Neural progenitor cell (in vitro differentiated cells): ENCODE measurements around the gene ZNF569. TPM values are rescaled to one million over a fixed set of nuclear protein-coding genes. Genes with fewer than 3 reads are reported as not detected.

Source experiments
- DNase-seq: peaks from one replicate; pipeline ENCODE4 v3.0.0-alpha.2; 2016; ENCODE audit warnings: low spot score
- H2AFZ ChIP-seq: fragments of 200-600 bp; sonication (generic); replicated peaks from 2 replicates; pipeline ENCODE4 v1.6.1; 2016; ENCODE audit warnings: antibody characterized with exemption
- H3F3A ChIP-seq: fragments of 200-600 bp; sonication (generic); 2 replicates; pipeline ENCODE4 v1.6.1; 2016; ENCODE audit warnings: antibody characterized with exemption, low read depth
- H3K27ac ChIP-seq: fragments of 200-600 bp; sonication (generic); 2 replicates; pipeline ENCODE4 v1.5.1; 2016; ENCODE audit warnings: mild to moderate bottlenecking
- H3K27me3 ChIP-seq: fragments of 200-600 bp; sonication (generic); 2 replicates; pipeline ENCODE4 v1.6.1; 2016; ENCODE audit warnings: mild to moderate bottlenecking, moderate library complexity
- H3K36me3 ChIP-seq: fragments of 200-600 bp; sonication (generic); 2 replicates; pipeline ENCODE4 v1.5.1; 2016
- H3K4me1 ChIP-seq: fragments of 200-600 bp; sonication (generic); 2 replicates; pipeline ENCODE4 v1.6.1; 2016; ENCODE audit warnings: mixed run types
- H3K4me2 ChIP-seq: fragments of 200-600 bp; sonication (generic); 2 replicates; pipeline ENCODE4 v1.6.1; 2016
- H3K4me3 ChIP-seq: fragments of 200-600 bp; sonication (generic); 2 replicates; pipeline ENCODE4 v1.5.1; 2016
- H3K79me2 ChIP-seq: fragments of 200-600 bp; sonication (generic); 2 replicates; pipeline ENCODE4 v1.6.1; 2016; ENCODE audit warnings: low read depth
- H3K9ac ChIP-seq: fragments of 200-600 bp; sonication (generic); 2 replicates; pipeline ENCODE4 v1.6.1; 2016
- H3K9me3 ChIP-seq: fragments of 200-600 bp; sonication (generic); 2 replicates; pipeline ENCODE4 v1.5.1; 2016; ENCODE audit warnings: low read depth
- H4K20me1 ChIP-seq: fragments of 200-600 bp; sonication (generic); 2 replicates; pipeline ENCODE4 v1.6.1; 2016; ENCODE audit warnings: low read depth
- H3K27ac Mint-ChIP-seq: 3 replicates; pipeline ENCODE4 v1.8.0; 2021; ENCODE audit warnings: mixed read lengths
- H3K27me3 Mint-ChIP-seq: 2 replicates; pipeline ENCODE4 v1.8.0; 2022; ENCODE audit warnings: low read depth, mild to moderate bottlenecking, inconsistent platforms, moderate library complexity, mixed read lengths; ENCODE audit not compliant: insufficient read depth
- H3K36me3 Mint-ChIP-seq: 3 replicates; pipeline ENCODE4 v1.8.0; 2021; ENCODE audit warnings: mixed read lengths
- H3K4me1 Mint-ChIP-seq: 3 replicates; pipeline ENCODE4 v1.8.0; 2021; ENCODE audit warnings: mixed read lengths
- H3K4me3 Mint-ChIP-seq: 3 replicates; pipeline ENCODE4 v1.8.0; 2021; ENCODE audit warnings: mild to moderate bottlenecking, moderate library complexity, mixed read lengths
- H3K9me3 Mint-ChIP-seq: 3 replicates; pipeline ENCODE4 v1.8.0; 2020; ENCODE audit warnings: mixed read lengths
- EZH2 ChIP-seq: fragments of 200-600 bp; sonication (generic); IDR thresholded peaks from 2 replicates; pipeline ENCODE4 v1.6.1; 2017; ENCODE audit warnings: antibody characterized with exemption, mild to moderate bottlenecking, moderate library complexity
- EZH2phosphoT487 ChIP-seq: fragments of 200-600 bp; sonication (generic); IDR thresholded peaks from 2 replicates; pipeline ENCODE4 v1.6.1; 2017; ENCODE audit warnings: antibody characterized with exemption
- total RNA-seq: library from RNA; depleted of rRNA; stranded (reverse); fragments of >200 nt; gene quantifications from 2 replicates; pipeline ENCODE4 v1.2.3, GENCODE V29; 2015; ENCODE audit warnings: low replicate concordance
- TF ChIP-seq, protein P1 (sequence below): fragments of 200-600 bp; sonication (generic); IDR thresholded peaks from 2 replicates; pipeline ENCODE4 v1.5.1; 2017; ENCODE audit warnings: antibody characterized with exemption, mild to moderate bottlenecking

The ZNF569 gene
- total RNA-seq, 1 donor from 2014 or later = 31.6 TPM

- Mint-ChIP-seq H3K9me3 (peaks cover 37% of the 10 kb centered on the region), H3K27me3 (peaks cover 4% of the 10 kb centered on the region), H3K4me3 (peak overlapping the region; percentile 98), H3K36me3 (peaks cover 29% of the 10 kb centered on the region), H3K27ac (peak overlapping the region; percentile 1), H3K4me1 (peaks cover 21% of the 10 kb centered on the region)
- Histone ChIP-seq H3K4me3 (peak overlapping the region; percentile 76), H3K4me2 (peak overlapping the region; percentile 90), H3K9ac (no peak overlapping the region), H3K27ac (no peak overlapping the region), H3K9me3 (no peaks in the 10 kb centered on the region), H3F3A (peaks cover 2% of the 10 kb centered on the region), H4K20me1 (no peaks in the 10 kb centered on the region), H3K79me2 (peaks cover 34% of the 10 kb centered on the region), H3K36me3 (peaks cover 24% of the 10 kb centered on the region), H3K4me1 (peaks cover 3% of the 10 kb centered on the region), H2AFZ (peak overlapping the region; percentile 97), H3K27me3 (no peaks in the 10 kb centered on the region)
- DNase-seq = no peak
- TF ChIP-seq, protein P1, sequence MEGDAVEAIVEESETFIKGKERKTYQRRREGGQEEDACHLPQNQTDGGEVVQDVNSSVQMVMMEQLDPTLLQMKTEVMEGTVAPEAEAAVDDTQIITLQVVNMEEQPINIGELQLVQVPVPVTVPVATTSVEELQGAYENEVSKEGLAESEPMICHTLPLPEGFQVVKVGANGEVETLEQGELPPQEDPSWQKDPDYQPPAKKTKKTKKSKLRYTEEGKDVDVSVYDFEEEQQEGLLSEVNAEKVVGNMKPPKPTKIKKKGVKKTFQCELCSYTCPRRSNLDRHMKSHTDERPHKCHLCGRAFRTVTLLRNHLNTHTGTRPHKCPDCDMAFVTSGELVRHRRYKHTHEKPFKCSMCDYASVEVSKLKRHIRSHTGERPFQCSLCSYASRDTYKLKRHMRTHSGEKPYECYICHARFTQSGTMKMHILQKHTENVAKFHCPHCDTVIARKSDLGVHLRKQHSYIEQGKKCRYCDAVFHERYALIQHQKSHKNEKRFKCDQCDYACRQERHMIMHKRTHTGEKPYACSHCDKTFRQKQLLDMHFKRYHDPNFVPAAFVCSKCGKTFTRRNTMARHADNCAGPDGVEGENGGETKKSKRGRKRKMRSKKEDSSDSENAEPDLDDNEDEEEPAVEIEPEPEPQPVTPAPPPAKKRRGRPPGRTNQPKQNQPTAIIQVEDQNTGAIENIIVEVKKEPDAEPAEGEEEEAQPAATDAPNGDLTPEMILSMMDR = no peak
- TF ChIP-seq EZH2 = no peak
- TF ChIP-seq EZH2phosphoT487 = no peak
These were observed 405 bp upstream of the ZNF569 start for GRCh38 chr19:37467608-37468090.

GRCh38 chr19:37466277-37466797, 907 bp downstream of the ZNF569 start:
- Histone ChIP-seq H3K9ac (peak overlapping the region; percentile 74), H3K9me3 (no peaks in the 10 kb centered on the region), H3F3A (peaks cover 2% of the 10 kb centered on the region), H3K4me3 (peak overlapping the region; percentile 76), H3K27ac (no peak overlapping the region), H2AFZ (peak overlapping the region; percentile 97), H3K79me2 (peaks cover 34% of the 10 kb centered on the region), H3K27me3 (no peaks in the 10 kb centered on the region), H3K4me2 (peak overlapping the region; percentile 90), H3K36me3 (peaks cover 24% of the 10 kb centered on the region), H3K4me1 (peaks cover 3% of the 10 kb centered on the region), H4K20me1 (no peaks in the 10 kb centered on the region)
- Mint-ChIP-seq H3K4me3 (peak overlapping the region; percentile 98), H3K36me3 (peaks cover 29% of the 10 kb centered on the region), H3K9me3 (peaks cover 37% of the 10 kb centered on the region), H3K27ac (peak overlapping the region; percentile 79), H3K27me3 (peaks cover 4% of the 10 kb centered on the region), H3K4me1 (peaks cover 21% of the 10 kb centered on the region)
- TF ChIP-seq, protein P1 = no peak
- TF ChIP-seq EZH2phosphoT487 = no peak
- TF ChIP-seq EZH2 = no peak
- DNase-seq = no peak

GRCh38 chr19:37452500-37453245, 14.6 kb downstream of the ZNF569 start:
- no peaks in the 10 kb centered on the region for H3K4me1 ChIP-seq
- no peak overlapping the region for H3K9ac ChIP-seq
- TF ChIP-seq, protein P1 = no peak
- TF ChIP-seq EZH2 (no peak), EZH2phosphoT487 (no peak)
- no peak overlapping the region for H2AFZ ChIP-seq
- no peak overlapping the region for H3K4me3 ChIP-seq
- Mint-ChIP-seq H3K4me3 (no peak overlapping the region), H3K4me1 (no peaks in the 10 kb centered on the region), H3K9me3 (peaks cover 89% of the 10 kb centered on the region), H3K27me3 (no peaks in the 10 kb centered on the region), H3K36me3 (peaks cover 64% of the 10 kb centered on the region), H3K27ac (no peak overlapping the region)
- no peaks in the 10 kb centered on the region for H3F3A ChIP-seq
- peaks cover 42% of the 10 kb centered on the region for H3K36me3 ChIP-seq
- H3K27me3 ChIP-seq = no peaks in the 10 kb centered on the region
- H3K27ac ChIP-seq = no peak overlapping the region
- no peaks in the 10 kb centered on the region for H3K79me2 ChIP-seq
- no peak for DNase-seq
- peaks cover 89% of the 10 kb centered on the region for H3K9me3 ChIP-seq
- H3K4me2 ChIP-seq = no peak overlapping the region
- H4K20me1 ChIP-seq = no peaks in the 10 kb centered on the region
